ENCODE measurements around the gene EIF4H. TPM values are rescaled to one million over a fixed set of nuclear protein-coding genes. Genes with fewer than 3 reads are reported as not detected.
A peak's percentile ranks its signal among the peaks of the same experiment; 100 is the strongest.

The EIF4H gene
- total RNA-seq, 3 donors from 2014 or later, result 231 to 278 (median 274) TPM

- Histone ChIP-seq H3K4me3 (no peak overlapping the region), H3K9me3 (no peaks in the 10 kb centered on the region), H3K36me3 (ENCODE audit: low read depth) (no peaks in the 10 kb centered on the region), H3K4me1 (ENCODE audit: low read depth) (no peaks in the 10 kb centered on the region)
- no peak for TF ChIP-seq CTCF (IDR thresholded peaks at IDR 0.05)
- ATAC-seq (no peak), DNase-seq (no peak)
- intact Hi-C loops (cut with DNase I, micrococcal nuclease), result no loop called here
These were observed 25.1 kb upstream of the EIF4H start for GRCh38 chr7:74149071-74149470.

- no peak for ATAC-seq
- no peaks in the 10 kb centered on the region for H3K9me3 ChIP-seq
These were observed 24.6 kb upstream of the EIF4H start for GRCh38 chr7:74149603-74150002.

DNA sequence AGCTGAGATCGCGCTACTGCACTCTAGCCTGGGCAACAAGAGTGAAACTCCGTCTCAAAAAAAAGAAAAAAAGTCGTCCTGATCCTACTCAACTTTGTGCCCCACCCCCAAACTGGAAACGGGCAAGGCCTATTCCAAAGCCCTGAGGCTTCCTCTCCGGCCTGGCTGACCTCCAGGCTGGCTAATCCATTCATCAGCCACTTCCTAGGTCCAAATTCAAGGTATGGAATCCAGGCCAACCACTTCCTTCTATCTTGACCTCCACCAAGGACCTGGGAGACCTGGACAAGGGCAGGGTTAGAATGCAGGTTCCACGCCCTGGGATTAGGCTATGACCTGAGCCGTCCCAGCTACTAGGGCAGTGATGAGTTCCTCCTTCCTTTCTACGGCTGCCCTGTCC, 20.4 kb upstream of the EIF4H start:
- no peak for TF ChIP-seq CTCF (IDR thresholded peaks at IDR 0.05)
- Histone ChIP-seq H3K36me3 (ENCODE audit: low read depth) (no peaks in the 10 kb centered on the region), H3K4me1 (ENCODE audit: low read depth) (no peaks in the 10 kb centered on the region), H3K9me3 (no peaks in the 10 kb centered on the region), H3K4me3 (no peak overlapping the region)
- intact Hi-C loops (cut with DNase I, micrococcal nuclease), result no loop called here
- ATAC-seq (no peak), DNase-seq (no peak)

More at GRCh38 chr7:74149603-74150002, 24.6 kb upstream of the EIF4H start:
- H3K4me3 ChIP-seq, result no peak overlapping the region
- no peak for TF ChIP-seq CTCF (IDR thresholded peaks at IDR 0.05)
- H3K4me1 ChIP-seq (ENCODE audit: low read depth), result no peaks in the 10 kb centered on the region
- no peak for DNase-seq
- H3K36me3 ChIP-seq (ENCODE audit: low read depth), result no peaks in the 10 kb centered on the region
- intact Hi-C loops (cut with DNase I, micrococcal nuclease), result no loop called here

DNA sequence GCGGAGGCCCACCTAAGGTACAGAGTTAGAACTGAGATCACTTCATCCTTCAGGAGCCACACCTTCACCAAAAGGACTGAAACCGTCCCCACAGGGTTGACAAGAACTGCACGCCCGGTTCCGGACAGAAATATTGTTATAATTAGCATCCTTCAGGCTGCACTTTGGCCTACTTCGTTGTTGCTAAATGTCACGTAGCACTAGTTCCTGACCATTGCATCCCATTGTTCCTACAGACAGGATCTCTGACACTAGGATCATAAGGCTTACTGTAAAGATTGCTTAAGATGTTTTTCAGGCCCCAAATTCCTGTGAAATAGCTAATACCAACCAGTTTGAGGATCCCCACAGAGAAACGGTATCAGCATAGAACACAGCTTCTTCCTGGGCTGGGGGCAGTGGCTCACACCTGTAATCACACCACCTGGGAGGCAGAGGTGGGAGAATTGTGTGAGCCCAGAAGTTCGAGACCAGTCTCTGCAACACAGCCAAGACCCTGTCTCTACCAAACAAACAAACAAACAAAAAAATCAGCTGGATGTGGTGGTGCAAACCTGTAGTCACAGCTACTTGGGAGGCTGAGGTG, 18.3 kb upstream of the EIF4H start:
- ATAC-seq (no peak), DNase-seq (no peak)
- intact Hi-C loops (cut with DNase I, micrococcal nuclease), result no loop called here
- Histone ChIP-seq H3K4me1 (ENCODE audit: low read depth) (no peaks in the 10 kb centered on the region), H3K36me3 (ENCODE audit: low read depth) (no peaks in the 10 kb centered on the region), H3K9me3 (no peaks in the 10 kb centered on the region), H3K4me3 (no peak overlapping the region)
- TF ChIP-seq CTCF (IDR thresholded peaks at IDR 0.05), result no peak

GRCh38 chr7:74157605-74158004, 16.6 kb upstream of the EIF4H start:
- Histone ChIP-seq H3K4me1 (ENCODE audit: low read depth) (no peaks in the 10 kb centered on the region), H3K36me3 (ENCODE audit: low read depth) (no peaks in the 10 kb centered on the region), H3K4me3 (no peak overlapping the region), H3K9me3 (no peaks in the 10 kb centered on the region)
- TF ChIP-seq CTCF (IDR thresholded peaks at IDR 0.05), result no peak
- intact Hi-C loops (cut with DNase I, micrococcal nuclease), result no loop called here
- DNase-seq (no peak), ATAC-seq (no peak)

GRCh38 chr7:74164985-74165456, 9.1 kb upstream of the EIF4H start:
- H3K9me3 ChIP-seq, result no peaks in the 10 kb centered on the region
- no peak for ATAC-seq
- H3K36me3 ChIP-seq (ENCODE audit: low read depth), result no peaks in the 10 kb centered on the region
- peak in 1 of 3 donors; percentile 48 for DNase-seq
- TF ChIP-seq CTCF (IDR thresholded peaks at IDR 0.05), result no peak
- no peak overlapping the region for H3K4me3 ChIP-seq
- H3K4me1 ChIP-seq (ENCODE audit: low read depth), result peaks cover 11% of the 10 kb centered on the region
- intact Hi-C loops (cut with DNase I, micrococcal nuclease), result no loop called here
